Superior temporal gyrus (tissue), 1 donor: ENCODE results near the gene ELK4.

Source experiments
- DNase-seq: peaks from one replicate; pipeline ENCODE4 v3.0.0-alpha.2; 2016; ENCODE audit errors: extremely low spot score

The ELK4 gene

DNA sequence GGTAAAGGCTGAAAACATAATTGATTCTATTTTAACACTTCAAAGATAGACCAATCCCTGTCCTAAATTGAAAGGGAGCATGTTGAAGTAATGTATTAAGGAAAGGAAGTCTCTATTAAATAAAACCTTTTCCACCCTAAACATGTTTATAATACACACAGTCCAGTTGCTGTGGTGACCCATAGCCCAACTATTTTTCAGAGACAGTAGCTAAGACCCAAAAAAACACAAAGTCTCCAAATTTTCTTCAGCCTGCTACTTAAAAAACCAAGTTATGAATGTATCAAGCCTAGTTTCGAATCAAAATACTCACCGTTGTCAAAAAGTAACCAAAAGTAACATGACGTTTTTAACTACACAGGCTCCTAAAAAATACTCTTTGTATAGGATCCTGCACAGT is 1.6 kb downstream of the ELK4 start:
- DNase-seq, result no peak

DNA sequence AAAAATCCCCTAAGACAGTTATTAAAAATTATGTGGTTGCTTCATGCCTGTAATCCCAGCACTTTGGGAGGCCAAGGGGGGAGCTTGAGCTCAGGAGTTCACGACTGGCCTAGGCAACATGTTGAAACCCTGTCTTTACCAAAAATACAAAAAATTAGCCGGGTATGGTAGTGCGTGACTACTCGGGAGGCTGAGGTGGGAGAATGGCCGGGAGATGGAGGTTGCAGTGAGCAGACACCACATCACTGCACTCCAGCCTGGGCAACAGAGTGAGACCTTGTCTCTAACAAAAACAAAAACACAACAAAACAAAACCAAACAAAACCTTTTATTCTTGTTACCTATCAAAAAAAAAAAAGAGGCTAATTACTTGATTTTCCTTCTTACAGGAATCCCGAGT is 2.1 kb downstream of the ELK4 start:
- DNase-seq, result no peak

DNA sequence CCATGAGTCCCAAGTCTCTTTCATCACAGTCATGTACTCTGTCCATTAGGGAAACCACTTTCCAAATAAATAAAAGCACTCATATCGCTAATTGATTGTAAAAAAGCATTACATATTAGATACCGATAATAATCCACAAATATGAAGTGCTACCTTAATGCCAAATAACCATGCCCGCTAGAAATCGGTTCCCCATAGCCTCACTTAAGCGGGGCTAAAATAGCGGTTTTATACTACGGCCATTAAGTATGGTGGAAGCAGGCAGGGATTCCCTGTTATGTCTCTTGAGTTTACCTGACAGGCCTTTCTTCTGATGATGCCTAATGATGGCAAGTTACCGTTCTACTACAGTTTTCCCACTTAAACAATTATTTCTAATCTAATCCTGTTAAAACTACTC is 3.9 kb downstream of the ELK4 start:
- no peak for DNase-seq

DNA sequence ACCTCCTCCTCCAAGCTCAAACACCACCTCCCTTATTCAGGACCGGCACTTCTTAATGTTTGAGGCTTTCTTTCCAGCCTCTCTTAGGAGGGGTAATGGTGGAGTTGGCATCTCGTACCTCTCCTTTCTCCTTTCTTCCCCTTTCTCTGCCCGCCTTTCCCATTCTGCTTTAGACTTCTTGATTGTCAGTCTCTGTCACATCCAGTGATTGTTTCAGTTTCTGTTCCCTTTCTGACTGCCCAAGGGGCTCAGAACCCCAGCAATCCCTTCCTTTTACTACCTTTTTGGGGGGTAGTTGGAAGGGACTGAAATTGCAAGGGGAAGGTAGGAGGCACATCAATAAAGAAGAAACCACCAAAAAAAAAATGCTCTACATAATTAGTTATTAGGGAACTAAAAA is 5.6 kb downstream of the ELK4 start:
- DNase-seq, result no peak

DNA sequence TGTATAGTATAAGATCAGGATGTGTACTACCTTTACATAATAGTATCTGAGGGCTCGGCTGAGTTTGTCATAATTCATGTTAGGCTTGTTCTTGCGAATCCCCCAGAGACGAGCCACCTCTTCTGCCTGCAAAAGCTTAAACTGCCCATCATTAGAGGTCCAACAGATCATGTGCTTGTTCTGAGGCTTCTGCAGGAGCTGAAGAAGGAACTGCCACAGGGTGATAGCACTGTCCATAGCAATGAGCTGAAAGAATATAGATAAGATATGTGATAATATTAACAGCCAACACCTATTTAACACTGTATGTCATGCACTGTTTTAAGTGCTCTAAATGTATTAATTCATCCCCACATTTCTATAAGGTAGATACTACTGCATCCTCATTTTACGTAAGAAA is 8.2 kb downstream of the ELK4 start:
- DNase-seq, result no peak

DNA sequence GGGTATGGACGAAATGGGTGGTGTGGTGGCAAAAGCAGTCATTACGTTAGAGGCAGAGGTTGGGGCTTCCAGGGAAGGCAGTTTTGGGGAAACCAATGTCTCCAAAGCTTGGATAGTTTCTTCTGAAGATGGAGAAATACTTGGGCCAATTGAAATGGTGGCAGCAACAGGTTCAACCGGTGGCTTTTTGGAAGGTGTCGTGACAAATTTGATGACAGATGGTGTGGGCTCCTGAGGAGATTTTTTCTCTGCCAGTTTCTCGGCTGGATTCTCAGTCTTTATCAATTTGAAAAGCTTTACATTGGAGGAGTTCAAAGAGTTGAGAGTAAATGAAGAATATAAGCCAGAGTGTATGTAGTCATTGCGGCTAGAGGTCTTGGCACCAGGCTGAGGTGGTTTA is 11.5 kb downstream of the ELK4 start:
- DNase-seq, result no peak

DNA sequence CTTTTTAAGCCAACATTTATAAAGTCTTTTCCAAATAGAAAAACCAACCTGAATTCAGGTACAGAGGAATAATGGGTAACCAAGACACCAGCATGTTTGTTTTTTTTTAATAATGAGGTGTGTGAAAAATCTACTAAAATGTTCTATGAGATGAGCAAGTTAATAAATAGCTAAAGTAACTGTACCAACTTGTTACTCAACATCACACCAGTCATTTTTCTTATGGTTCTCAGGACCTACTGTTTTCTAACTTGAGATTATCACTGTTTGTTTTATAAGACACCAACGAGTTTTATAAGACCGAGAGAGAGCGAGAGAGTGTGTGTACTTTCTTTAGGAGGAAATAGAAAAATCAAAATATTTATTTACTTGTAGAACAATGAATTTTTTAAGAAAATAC is 12.4 kb downstream of the ELK4 start:
- no peak for DNase-seq

DNA sequence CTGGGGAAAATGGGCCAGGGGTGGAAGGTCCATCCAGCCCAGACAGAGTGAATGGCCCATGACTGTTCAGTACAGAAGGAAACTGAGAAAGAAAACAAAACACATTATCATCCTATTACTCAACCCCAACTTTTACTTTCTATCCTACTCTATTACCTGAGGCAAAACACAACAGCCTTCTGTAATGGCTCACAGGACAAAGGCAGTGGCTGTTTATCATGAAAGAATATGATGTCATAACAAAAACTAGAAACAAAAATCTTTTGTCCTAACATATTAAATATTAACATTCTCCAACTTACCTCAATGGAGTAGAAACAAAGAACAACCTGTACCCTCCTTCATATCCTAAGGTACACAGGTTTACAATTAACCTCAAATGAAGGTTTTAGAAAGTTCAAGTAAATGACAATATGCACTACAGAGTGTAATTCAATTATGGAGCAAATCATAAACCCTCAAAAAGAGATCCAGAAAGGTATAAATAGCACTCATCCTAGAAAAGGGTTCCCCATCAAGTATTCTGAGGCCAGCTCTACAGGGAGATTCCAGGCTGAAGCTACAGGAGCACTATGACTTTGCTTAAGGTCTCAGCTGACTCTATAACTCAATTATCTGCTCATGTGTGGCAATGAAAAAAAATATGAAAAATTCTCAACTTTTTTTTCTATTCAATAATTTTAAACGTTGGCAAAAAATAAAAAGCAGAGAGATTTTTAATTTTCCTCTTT is 15.1 kb downstream of the ELK4 start:
- DNase-seq, result no peak

DNA sequence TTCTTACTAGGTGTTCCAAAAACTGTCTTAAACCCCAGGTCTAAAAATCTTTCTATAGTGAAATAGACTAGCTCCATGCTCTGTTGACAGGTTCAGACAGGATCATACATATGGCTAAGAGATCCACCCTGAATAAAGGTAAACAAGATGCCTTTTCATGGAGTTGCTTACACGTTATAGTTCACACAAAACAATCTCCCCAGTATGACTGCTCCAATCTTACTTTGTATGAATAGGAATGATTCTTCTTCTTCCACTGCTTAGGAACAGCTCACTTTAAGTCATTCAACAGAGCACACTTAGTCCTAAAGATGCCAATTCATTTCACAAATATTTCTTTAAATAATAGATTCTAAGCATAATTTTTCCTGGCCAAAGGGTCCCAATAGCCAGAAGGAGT is 16.0 kb downstream of the ELK4 start:
- DNase-seq, result no peak

DNA sequence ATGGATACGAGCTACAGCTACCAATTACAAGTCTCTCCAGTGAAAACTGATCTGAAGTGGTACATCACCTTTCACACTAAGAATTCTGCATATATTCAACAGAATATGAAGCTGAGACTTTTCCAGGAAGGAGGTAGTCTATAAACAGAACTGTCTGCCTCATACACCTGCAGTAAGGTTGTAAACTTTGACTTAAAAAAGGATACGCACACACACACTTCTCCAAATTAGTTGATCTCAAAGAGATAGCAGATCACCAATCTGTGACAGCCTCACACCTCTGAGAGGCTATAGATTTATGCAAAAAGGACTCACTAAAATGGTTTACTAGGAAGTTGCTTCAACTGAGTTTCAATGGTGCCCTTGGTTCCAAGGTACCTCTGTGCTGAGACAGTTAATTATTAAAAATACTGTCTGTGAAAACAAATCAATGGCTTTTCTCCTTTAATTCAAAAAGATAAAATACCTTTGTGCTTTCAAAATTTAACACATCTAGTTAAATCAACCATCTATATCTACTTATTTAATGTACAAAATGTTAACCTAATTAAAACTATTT is 17.9 kb downstream of the ELK4 start:
- no peak for DNase-seq

DNA sequence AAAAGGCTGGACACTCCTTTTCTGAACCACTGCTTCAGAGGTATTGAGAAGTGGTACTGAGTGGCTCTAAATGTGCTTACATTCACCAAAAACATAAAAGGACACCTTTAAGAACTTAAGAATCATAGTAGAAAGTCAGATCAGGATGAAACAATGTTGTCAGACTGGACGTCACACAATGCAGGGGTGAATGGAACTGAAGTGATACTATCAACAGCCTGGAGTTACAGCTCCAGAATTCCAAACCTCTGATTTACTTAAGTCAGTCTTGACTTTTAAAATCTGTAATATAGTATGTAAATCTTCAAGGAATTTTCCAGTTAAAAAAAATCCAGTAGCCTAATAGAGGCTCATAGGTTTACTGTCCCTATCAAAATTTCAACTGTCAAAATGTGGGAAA is 19.3 kb downstream of the ELK4 start:
- DNase-seq, result no peak

DNA sequence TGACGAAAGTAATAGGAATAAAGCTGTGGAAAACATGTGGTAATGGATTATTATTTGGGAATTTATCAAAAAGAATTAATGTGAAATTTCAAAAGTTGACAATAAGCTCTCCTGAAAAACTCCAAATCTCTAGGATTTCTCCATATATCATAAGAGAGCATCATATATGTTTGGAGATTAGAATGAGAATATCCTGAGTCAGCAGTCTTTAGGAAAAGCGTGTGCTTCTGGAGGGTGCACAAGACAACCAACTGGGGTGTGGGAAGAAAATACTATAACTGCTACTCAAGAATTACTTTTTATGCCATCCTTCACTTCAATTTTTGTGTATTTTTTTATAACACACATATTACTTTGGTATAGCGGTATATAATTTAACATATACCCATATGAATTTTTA is 19.7 kb downstream of the ELK4 start:
- no peak for DNase-seq

DNA sequence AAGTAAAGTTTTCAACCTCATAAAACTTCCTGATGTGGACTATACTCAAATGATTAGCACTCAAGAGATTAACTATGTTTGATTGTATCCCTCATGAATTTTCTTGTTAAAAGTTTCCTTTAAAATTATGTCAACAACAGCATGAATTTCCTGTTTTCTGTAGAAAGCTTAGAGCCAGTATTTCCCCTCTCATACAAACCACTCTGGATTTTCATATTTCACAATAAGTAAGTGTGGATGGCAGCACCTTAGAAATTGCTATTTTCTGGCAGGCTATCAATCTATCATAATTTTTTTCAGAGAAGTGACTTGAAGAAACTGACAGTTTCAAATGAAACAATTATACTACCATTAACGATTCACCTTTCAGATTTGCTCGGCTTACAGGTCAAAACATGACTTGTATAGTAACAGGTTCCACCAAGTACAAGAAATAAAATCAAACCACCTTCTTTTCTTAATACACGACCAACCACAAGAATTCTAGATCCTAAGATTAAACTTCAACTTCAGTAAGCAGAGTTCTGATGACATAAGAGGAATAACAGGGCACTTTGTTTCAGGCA is 20.8 kb downstream of the ELK4 start:
- no peak for DNase-seq

DNA sequence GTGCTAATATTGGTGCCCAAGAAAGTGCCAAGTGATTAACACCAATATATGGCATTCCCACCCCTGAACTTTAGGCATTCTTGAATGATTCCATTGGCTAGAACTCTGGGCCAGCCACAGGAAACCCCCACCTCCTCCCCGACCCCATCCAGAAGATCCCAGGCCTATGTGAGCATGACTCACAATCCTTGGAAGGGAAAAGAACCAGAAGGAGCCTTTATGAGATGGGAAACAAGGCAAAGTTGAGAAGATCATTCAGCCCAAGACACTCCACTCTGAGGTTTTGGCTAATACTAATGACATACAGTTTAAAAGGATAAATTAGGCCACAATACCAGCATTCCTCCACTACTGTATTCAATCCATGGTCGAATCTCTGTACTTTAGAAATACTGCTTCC is 21.8 kb downstream of the ELK4 start:
- no peak for DNase-seq

DNA sequence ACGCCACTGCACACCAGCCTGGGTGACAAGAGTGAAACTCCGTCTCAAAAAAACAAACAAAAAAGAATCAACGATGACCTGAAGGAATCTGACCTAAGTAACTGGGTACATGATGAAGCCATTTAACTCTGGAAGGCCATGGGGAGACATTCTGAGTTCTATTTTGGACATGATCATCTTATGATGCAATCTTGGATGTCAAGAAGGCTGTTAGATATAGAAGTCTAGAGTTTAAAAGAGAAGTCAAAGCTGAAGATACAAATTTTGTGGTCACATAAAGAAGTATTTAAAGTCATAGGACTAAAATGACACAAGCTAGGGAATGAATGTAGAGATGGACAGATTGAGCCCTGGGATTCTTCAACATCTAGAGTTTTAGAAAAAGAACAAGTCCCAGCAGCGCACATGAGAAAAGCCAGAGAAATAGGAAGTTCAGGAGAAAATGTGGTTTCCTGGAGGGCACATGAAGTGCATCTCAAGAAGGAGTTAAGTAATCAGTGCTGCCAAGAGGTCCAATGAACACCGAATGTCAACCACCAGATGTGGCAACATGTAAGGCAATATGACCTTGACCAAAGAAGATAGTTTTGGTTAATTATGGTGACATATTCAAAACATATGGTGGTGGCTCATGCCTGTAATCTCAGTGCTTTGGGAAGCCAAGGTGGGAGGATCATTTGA is 26.8 kb downstream of the ELK4 start:
- DNase-seq, result no peak

DNA sequence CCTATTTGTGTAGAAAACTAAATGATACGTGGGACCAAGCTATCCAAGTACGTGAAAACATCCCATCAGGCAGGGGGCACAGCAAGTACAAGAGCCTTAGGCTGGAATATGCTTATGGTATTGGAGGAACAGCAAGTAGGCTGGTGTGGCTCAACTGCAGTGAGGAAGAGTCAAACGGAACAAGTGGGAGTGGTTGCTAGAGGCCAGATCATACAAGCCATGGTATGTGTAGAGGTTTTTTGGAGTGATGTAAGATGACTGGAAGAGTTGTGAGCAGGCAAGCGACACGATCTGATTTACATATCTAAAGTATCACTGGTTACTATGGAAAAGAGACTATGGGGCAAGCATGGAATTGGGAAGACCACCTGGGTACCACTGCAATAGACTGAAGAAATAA is 27.8 kb downstream of the ELK4 start:
- DNase-seq, result no peak

DNA sequence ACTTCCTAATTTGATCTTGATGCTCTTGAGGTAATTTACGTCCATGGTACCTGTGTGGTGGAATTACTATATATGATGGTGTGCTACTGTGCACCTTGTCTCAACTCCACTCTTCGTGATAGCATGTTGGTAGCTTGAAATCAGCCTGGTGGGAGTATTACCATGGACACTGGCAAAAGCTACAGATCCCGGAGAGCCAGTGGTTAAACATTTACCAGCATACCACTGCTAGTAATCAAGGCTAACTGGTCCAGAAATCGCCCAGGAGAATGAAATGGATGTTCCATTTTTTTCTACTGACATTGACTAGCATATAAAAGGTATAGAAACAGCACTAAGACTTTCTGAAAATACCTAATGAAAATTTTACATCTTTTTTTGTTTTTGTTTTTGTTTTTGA is 30.6 kb downstream of the ELK4 start:
- DNase-seq, result no peak

DNA sequence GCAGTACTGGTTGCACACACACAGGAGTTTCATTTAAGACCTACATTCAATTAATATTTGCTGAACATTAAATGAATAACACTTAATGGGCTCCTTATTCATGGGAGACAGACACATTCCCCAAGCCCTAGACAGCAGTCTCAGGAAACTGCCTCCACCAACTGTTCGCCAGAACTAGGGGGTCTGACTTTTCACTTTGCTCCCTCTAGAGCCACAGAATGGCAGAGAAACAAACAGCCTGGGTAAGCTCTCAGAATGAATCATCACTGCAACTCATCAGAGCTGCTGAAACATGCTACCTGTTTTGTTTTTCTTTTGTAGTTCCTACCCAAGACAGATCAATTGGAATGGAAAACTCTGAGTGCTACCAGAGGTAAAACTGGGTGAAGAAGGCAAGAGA is 31.7 kb downstream of the ELK4 start:
- no peak for DNase-seq

DNA sequence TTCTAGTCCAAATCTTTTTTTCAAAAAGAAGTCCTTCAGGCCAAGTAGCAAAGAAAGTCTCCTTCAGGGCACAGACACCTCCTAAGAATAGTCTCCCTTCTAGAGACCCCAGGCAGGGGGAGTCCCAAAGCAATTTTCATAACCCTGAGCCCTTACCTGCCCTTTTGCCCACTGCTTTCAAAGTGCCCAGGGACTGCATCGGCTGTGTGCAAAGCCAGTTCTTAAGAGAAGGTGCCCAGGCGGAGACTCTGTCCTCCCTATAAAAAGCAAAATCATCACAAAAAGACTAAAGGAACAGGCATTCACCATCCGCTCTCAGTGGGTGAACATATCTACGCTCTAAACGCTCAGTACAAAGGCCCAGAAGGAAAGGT is 32.2 kb downstream of the ELK4 start:
- no peak for DNase-seq

DNA sequence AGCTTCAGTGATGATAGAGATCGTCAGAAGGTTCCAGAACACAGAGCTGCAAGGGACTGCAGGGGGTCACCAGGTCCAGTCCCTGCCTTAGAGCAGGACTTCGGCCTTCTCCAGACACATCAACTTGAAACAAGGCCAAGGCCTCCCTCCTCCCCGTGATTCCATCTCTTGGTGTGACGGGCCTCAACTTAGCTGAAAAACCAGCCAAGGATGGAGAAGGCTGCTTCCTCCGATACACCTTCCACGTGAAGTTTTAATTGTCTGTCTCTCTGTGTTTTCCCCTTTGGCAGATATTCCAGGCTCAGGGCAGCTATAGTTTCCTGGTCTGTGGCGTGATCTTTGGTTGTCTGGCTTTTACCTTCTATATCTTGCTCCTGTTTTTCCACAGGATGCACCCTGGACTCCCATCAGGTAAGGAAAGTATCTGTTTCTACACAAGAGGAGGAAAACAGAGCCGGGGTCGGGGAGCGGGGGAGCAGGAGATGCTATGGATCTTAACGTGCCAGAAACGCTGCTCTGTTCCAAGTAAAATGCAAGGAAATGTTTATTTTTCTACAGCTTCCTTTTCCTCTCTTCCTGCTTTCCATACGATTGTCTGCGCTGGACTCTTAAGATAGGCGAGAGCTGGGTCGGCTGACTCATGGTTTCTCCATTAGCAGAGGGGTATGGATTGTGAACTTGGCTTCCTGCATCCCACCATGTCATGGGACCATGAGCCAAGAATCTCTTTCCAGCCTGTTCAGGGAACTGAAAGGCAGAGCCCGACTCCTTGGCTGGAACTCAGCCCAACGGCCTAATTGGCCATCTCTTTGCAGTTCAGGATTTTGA is 32.8 kb downstream of the ELK4 start:
- no peak for DNase-seq

DNA sequence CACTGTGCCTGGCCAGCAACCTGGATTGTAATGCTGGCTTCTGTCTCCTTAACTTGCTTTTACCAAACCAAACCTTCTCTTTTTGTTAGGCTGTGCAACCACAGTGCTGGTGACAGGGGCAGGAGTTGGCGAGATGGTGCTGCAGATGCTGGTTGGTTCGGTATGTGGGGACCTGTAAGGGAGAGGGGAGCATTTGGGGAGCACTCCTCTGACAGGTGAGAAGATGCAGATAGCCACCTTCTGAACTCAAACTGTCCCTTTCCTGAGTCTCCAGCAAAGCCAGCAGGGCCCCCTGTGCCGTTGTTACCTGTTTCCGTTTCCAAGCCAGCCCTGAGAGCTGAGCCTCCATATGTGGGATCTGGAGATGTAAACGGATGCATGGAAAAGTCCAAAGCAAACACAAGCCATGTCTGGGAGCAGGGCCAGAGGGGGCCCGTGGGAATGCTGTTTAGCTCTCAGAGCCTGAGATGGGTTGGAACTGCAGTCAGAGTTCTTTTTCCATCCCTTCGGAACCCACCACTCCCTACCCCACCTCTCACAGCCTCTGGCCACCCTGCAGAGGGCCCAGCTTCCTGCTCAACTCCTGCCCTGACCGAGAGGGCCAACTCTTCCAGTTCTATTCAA is 34.0 kb downstream of the ELK4 start:
- DNase-seq, result no peak

DNA sequence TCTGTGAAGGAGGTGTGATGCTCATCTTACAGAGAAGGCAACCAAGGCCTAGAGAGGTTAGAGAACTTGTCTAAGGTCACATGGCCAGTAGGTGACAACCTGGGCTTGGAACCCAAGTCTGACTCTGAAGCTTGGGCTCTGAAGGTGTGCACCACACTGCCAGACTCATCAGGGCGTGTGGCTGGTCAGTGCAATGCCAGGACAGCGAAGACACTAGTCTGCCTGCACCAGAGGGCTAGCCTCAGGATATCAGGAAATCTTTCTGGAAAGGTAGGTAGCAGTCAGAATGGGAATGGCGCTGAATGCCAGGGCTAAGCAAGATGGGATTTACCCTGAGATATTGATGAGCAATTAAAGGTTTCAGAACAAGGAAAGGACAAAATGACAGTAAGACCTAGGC is 34.9 kb downstream of the ELK4 start:
- DNase-seq, result no peak
